Erythroblast (primary cell): Measurements from ENCODE around the gene MRPS17.

ENCODE experiments used
- GATA1 ChIP-seq: IDR thresholded peaks from 2 replicates; pipeline ENCODE4 v1.6.1; 2011; ENCODE audit warnings: low read depth, mild to moderate bottlenecking, control low read depth, low read length, moderate library complexity
- POLR2A ChIP-seq: IDR thresholded peaks from 2 replicates; pipeline ENCODE4 v1.6.1; 2011; ENCODE audit warnings: mild to moderate bottlenecking, low read length

- no peak for TF ChIP-seq POLR2A
- TF ChIP-seq GATA1 = no peak
Measured at GRCh38 chr7:55946545-55946944, 5.1 kb upstream of the MRPS17 start.
